EH (cell line): Measurements from ENCODE around the gene HSPA8.
"Not testable (repeated sequence)": the region's sequence is repeated elsewhere in the genome, so short reads cannot be mapped to it uniquely, and the experiment has no call there.

ENCODE experiments used
- DNase-seq: peaks from one replicate; pipeline ENCODE4 v3.0.0-alpha.2; 2015; ENCODE audit warnings: low read depth

HSPA8 gene

GRCh38 chr11:123061403-123062157 is at the start of gene HSPA8:
HSPA8 (minus strand) TSS chr11:123062136; CDS start chr11:123061324, 812 bp downstream.
- peak; percentile 66 for DNase-seq

- DNase-seq: peak; percentile 67
These were observed 49.5 kb upstream of the HSPA8 start for GRCh38 chr11:123111465-123111864.

GRCh38 chr11:123110397-123110796 is 48.5 kb upstream of the HSPA8 start:
- no peak for DNase-seq

- peak; percentile 29 for DNase-seq
These were observed 46.1 kb upstream of the HSPA8 start for GRCh38 chr11:123107945-123108495.

GRCh38 chr11:123104697-123105096 is 42.8 kb upstream of the HSPA8 start:
- DNase-seq: no peak

GRCh38 chr11:123103326-123103980 is 41.5 kb upstream of the HSPA8 start:
- DNase-seq: peak; percentile 83

GRCh38 chr11:123100379-123101085 is 38.6 kb upstream of the HSPA8 start:
- DNase-seq: peak; percentile 42

- no peak for DNase-seq
These were observed 37.1 kb upstream of the HSPA8 start for GRCh38 chr11:123098990-123099389.

GRCh38 chr11:123093739-123094138 is 31.8 kb upstream of the HSPA8 start:
- no peak for DNase-seq

GRCh38 chr11:123091506-123091905 is 29.6 kb upstream of the HSPA8 start:
- DNase-seq: no peak

GRCh38 chr11:123090168-123090567 is 28.2 kb upstream of the HSPA8 start:
- not testable (repeated sequence) for DNase-seq

- DNase-seq: not testable (repeated sequence)
These were observed 27.0 kb upstream of the HSPA8 start for GRCh38 chr11:123088896-123089295.

GRCh38 chr11:123087657-123088056 is 25.7 kb upstream of the HSPA8 start:
- not testable (repeated sequence) for DNase-seq

GRCh38 chr11:123086305-123086704 is 24.4 kb upstream of the HSPA8 start:
- peak; percentile 42 for DNase-seq

- no peak for DNase-seq
These were observed 23.6 kb upstream of the HSPA8 start for GRCh38 chr11:123085497-123085896.

GRCh38 chr11:123084454-123084853 is 22.5 kb upstream of the HSPA8 start:
- no peak for DNase-seq

- peak; percentile 97 for DNase-seq
These were observed 21.7 kb upstream of the HSPA8 start for GRCh38 chr11:123083623-123084029.

- DNase-seq: no peak
These were observed 21.0 kb upstream of the HSPA8 start for GRCh38 chr11:123082977-123083376.

- no peak for DNase-seq
These were observed 18.1 kb upstream of the HSPA8 start for GRCh38 chr11:123080015-123080414.

- no peak for DNase-seq
These were observed 14.5 kb upstream of the HSPA8 start for GRCh38 chr11:123076484-123076883.

GRCh38 chr11:123073343-123074057 is 11.6 kb upstream of the HSPA8 start:
- no peak for DNase-seq

- no peak for DNase-seq
These were observed 10.8 kb upstream of the HSPA8 start for GRCh38 chr11:123072762-123073161.
